ENCODE results near the gene STXBP4. TPM values are rescaled to one million over a fixed set of nuclear protein-coding genes. Genes with fewer than 3 reads are reported as not detected.

The STXBP4 gene
- total RNA-seq, 6 experiments from 2014 or later, result 9.4 to 12.9 (median 11.4) TPM

- Mint-ChIP-seq H3K9me3 (no peaks in the 10 kb centered on the region), H3K36me3 (ENCODE audit: low read depth) (no peaks in the 10 kb centered on the region), H3K4me1 (ENCODE audit: low read depth) (peaks cover 14% of the 10 kb centered on the region), H3K27me3 (ENCODE audit: insufficient read depth) (no peaks in the 10 kb centered on the region), H3K27ac (no peak overlapping the region), H3K4me3 (no peak overlapping the region)
- no peak for DNase-seq
- TF ChIP-seq CTCF (IDR thresholded peaks at IDR 0.05), result no peak
These were observed 124.8 kb downstream of the STXBP4 start for GRCh38 chr17:55093353-55093752.

GRCh38 chr17:55098765-55099164 is 130.2 kb downstream of the STXBP4 start:
- H3K36me3 Mint-ChIP-seq (ENCODE audit: low read depth), result 0 out of 2 replicates have a peak, but pooled peaks cover 4% of the 10 kb centered on the region
- no peaks in the 10 kb centered on the region for H3K9me3 Mint-ChIP-seq
- no peaks in the 10 kb centered on the region for H3K27me3 Mint-ChIP-seq (ENCODE audit: insufficient read depth)
- no peaks in the 10 kb centered on the region for H3K4me1 Mint-ChIP-seq (ENCODE audit: low read depth)
- DNase-seq, result no peak
- no peak overlapping the region for H3K27ac Mint-ChIP-seq
- no peak for TF ChIP-seq CTCF (IDR thresholded peaks at IDR 0.05)
- H3K4me3 Mint-ChIP-seq, result no peak overlapping the region

- Mint-ChIP-seq H3K27me3 (ENCODE audit: insufficient read depth) (no peaks in the 10 kb centered on the region; the same call in 1 of the 2 replicates), H3K27ac (no peak overlapping the region), H3K4me1 (ENCODE audit: low read depth) (no peaks in the 10 kb centered on the region), H3K36me3 (ENCODE audit: low read depth) (0 out of 2 replicates have a peak, but pooled peaks cover 4% of the 10 kb centered on the region), H3K4me3 (no peak overlapping the region), H3K9me3 (peaks cover 13% of the 10 kb centered on the region)
- no peak for DNase-seq
- TF ChIP-seq CTCF (IDR thresholded peaks at IDR 0.05), result no peak
These were observed 142.0 kb downstream of the STXBP4 start for GRCh38 chr17:55110521-55110920.

- DNase-seq, result no peak
- no peak for TF ChIP-seq CTCF (IDR thresholded peaks at IDR 0.05)
- no peak overlapping the region for H3K4me3 Mint-ChIP-seq
- no peaks in the 10 kb centered on the region for H3K36me3 Mint-ChIP-seq (ENCODE audit: low read depth)
- no peaks in the 10 kb centered on the region for H3K4me1 Mint-ChIP-seq (ENCODE audit: low read depth)
- no peak overlapping the region for H3K27ac Mint-ChIP-seq
- H3K27me3 Mint-ChIP-seq (ENCODE audit: insufficient read depth), result no peaks in the 10 kb centered on the region; the same call in 1 of the 2 replicates
- H3K9me3 Mint-ChIP-seq, result no peaks in the 10 kb centered on the region
These were observed 145.7 kb downstream of the STXBP4 start for GRCh38 chr17:55114283-55114682.

GRCh38 chr17:55116440-55116914 is 147.9 kb downstream of the STXBP4 start:
- no peak for DNase-seq
- H3K36me3 Mint-ChIP-seq (ENCODE audit: low read depth), result no peaks in the 10 kb centered on the region
- no peaks in the 10 kb centered on the region; the same call in 1 of the 2 replicates for H3K27me3 Mint-ChIP-seq (ENCODE audit: insufficient read depth)
- H3K4me1 Mint-ChIP-seq (ENCODE audit: low read depth), result no peaks in the 10 kb centered on the region
- no peaks in the 10 kb centered on the region for H3K9me3 Mint-ChIP-seq
- H3K27ac Mint-ChIP-seq, result no peak overlapping the region
- no peak for TF ChIP-seq CTCF (IDR thresholded peaks at IDR 0.05)
- no peak overlapping the region for H3K4me3 Mint-ChIP-seq

GRCh38 chr17:55117164-55117563 is 148.6 kb downstream of the STXBP4 start:
- DNase-seq, result no peak
- no peak overlapping the region for H3K27ac Mint-ChIP-seq
- H3K4me1 Mint-ChIP-seq (ENCODE audit: low read depth), result no peaks in the 10 kb centered on the region
- no peak for TF ChIP-seq CTCF (IDR thresholded peaks at IDR 0.05)
- no peak overlapping the region for H3K4me3 Mint-ChIP-seq
- H3K36me3 Mint-ChIP-seq (ENCODE audit: low read depth), result no peaks in the 10 kb centered on the region
- no peaks in the 10 kb centered on the region for H3K9me3 Mint-ChIP-seq
- H3K27me3 Mint-ChIP-seq (ENCODE audit: insufficient read depth), result no peaks in the 10 kb centered on the region; the same call in 1 of the 2 replicates

All from HFFc6 (cell line).